GM23248 (cell line): Measurements from ENCODE around the gene RSF1. TPM values are rescaled to one million over a fixed set of nuclear protein-coding genes. Genes with fewer than 3 reads are reported as not detected.

Source experiments
- DNase-seq: peaks from one replicate; pipeline ENCODE4 v3.0.0-alpha.2; 2015
- H2AFZ ChIP-seq: fragments of 200-600 bp; sonication (generic); 2 replicates; pipeline ENCODE4 v1.6.1; 2016; ENCODE audit warnings: antibody characterized with exemption
- H3F3A ChIP-seq: fragments of 200-600 bp; sonication (generic); 2 replicates; pipeline ENCODE4 v1.6.1; 2016; ENCODE audit warnings: mild to moderate bottlenecking, antibody characterized with exemption, mixed run types; ENCODE audit not compliant: insufficient read depth
- H3K27ac ChIP-seq: fragments of 200-600 bp; sonication (generic); 2 replicates; pipeline ENCODE4 v1.5.1; 2016; ENCODE audit warnings: mild to moderate bottlenecking
- H3K27me3 ChIP-seq: fragments of 200-600 bp; sonication (generic); replicated peaks from 2 replicates; pipeline ENCODE4 v1.6.1; 2016; ENCODE audit warnings: mild to moderate bottlenecking; ENCODE audit not compliant: insufficient read depth
- H3K36me3 ChIP-seq: fragments of 200-600 bp; sonication (generic); 2 replicates; pipeline ENCODE4 v1.6.1; 2016; ENCODE audit warnings: low read depth, mild to moderate bottlenecking
- H3K4me1 ChIP-seq: fragments of 200-600 bp; sonication (generic); 2 replicates; pipeline ENCODE4 v1.6.1; 2016; ENCODE audit warnings: mild to moderate bottlenecking; ENCODE audit not compliant: insufficient read depth
- H3K4me2 ChIP-seq: fragments of 200-600 bp; sonication (generic); one replicate; pipeline ENCODE4 v1.6.1; 2016; ENCODE audit warnings: mild to moderate bottlenecking; ENCODE audit not compliant: unreplicated experiment
- H3K4me3 ChIP-seq: fragments of 200-600 bp; sonication (generic); 2 replicates; pipeline ENCODE4 v1.5.1; 2016; ENCODE audit warnings: mild to moderate bottlenecking
- H3K79me2 ChIP-seq: fragments of 200-600 bp; sonication (generic); 2 replicates; pipeline ENCODE4 v1.6.1; 2016; ENCODE audit warnings: mild to moderate bottlenecking; ENCODE audit not compliant: insufficient read depth
- H3K9ac ChIP-seq: fragments of 200-600 bp; sonication (generic); 2 replicates; pipeline ENCODE4 v1.6.1; 2016; ENCODE audit warnings: mild to moderate bottlenecking
- H3K9me2 ChIP-seq: fragments of 200-600 bp; sonication (generic); 2 replicates; pipeline ENCODE4 v1.6.1; 2016; ENCODE audit warnings: mixed run types, mild to moderate bottlenecking, moderate library complexity; ENCODE audit not compliant: insufficient read depth
- H3K9me3 ChIP-seq: fragments of 200-600 bp; sonication (generic); one replicate; pipeline ENCODE4 v1.6.1; 2017; ENCODE audit warnings: low read depth
- H4K20me1 ChIP-seq: fragments of 200-600 bp; sonication (generic); 2 replicates; pipeline ENCODE4 v1.6.0; 2016; ENCODE audit not compliant: insufficient read depth
- EZH2 ChIP-seq: fragments of 200-600 bp; sonication (generic); IDR thresholded peaks from 2 replicates; pipeline ENCODE4 v1.6.1; 2018; ENCODE audit warnings: antibody characterized with exemption, mild to moderate bottlenecking; ENCODE audit not compliant: insufficient read depth, poor library complexity, severe bottlenecking
- EZH2phosphoT487 ChIP-seq: fragments of 200-600 bp; sonication (generic); IDR thresholded peaks from 2 replicates; pipeline ENCODE4 v1.6.1; 2018; ENCODE audit warnings: antibody characterized with exemption, moderate library complexity, mild to moderate bottlenecking, low read depth; ENCODE audit not compliant: insufficient read depth
- WGBS, 2 experiments: methylation state at CpG; one replicate each; pipeline ENCODE4 v1.1.6; 2015 to 2017; ENCODE audit warnings: low lambda C conversion rate in 2 of 2, low coverage in 1 of 2; ENCODE audit errors: missing lambda C conversion rate in 2 of 2; 5-methylcytosine and 5-hydroxymethylcytosine counted together
- in situ Hi-C: fragments of 300-500 bp; cut with MboI; formaldehyde crosslinking; loops from 2 replicates; pipeline ENCODE4 v1.15.0; 2020
- polyA plus RNA-seq: library from polyadenylated mRNA; unstranded; fragments of >200 nt; fragmentation: Nextera tagmentation; extraction: Ambion mirVana; gene quantifications from 2 replicates; pipeline ENCODE4 v1.2.1, GENCODE V29; 2016
- total RNA-seq: library from RNA; depleted of rRNA; stranded (reverse); fragments of >200 nt; shearing (Covaris generic); gene quantifications from 2 replicates; pipeline ENCODE4 v1.2.3, GENCODE V29; 2014

Gene RSF1
- total and polyA plus RNA-seq, 2 experiments from 2014 or later = 39.0 to 48.2 TPM

- H3K36me3 ChIP-seq = no peaks in the 10 kb centered on the region
- H3K4me1 ChIP-seq = no peaks in the 10 kb centered on the region
- no peak overlapping the region for H2AFZ ChIP-seq
- H3K4me2 ChIP-seq = no peak overlapping the region
- TF ChIP-seq EZH2phosphoT487 (no peak), EZH2 (no peak)
- peaks cover 97% of the 10 kb centered on the region for H3K79me2 ChIP-seq
- no peak overlapping the region for H3K9ac ChIP-seq
- H3K9me2 ChIP-seq = no peaks in the 10 kb centered on the region
- H3K9me3 ChIP-seq = no peaks in the 10 kb centered on the region
- H3K27me3 ChIP-seq = no peaks in the 10 kb centered on the region
- H3K27ac ChIP-seq = no peak overlapping the region
- no peak overlapping the region for H3K4me3 ChIP-seq
- in situ Hi-C loops = no loop called here
- peak; percentile 40 for DNase-seq
- H3F3A ChIP-seq = no peaks in the 10 kb centered on the region
- H4K20me1 ChIP-seq = peaks cover 46% of the 10 kb centered on the region
Measured at GRCh38 chr11:77779935-77780334, 40.6 kb downstream of the RSF1 start.

DNA sequence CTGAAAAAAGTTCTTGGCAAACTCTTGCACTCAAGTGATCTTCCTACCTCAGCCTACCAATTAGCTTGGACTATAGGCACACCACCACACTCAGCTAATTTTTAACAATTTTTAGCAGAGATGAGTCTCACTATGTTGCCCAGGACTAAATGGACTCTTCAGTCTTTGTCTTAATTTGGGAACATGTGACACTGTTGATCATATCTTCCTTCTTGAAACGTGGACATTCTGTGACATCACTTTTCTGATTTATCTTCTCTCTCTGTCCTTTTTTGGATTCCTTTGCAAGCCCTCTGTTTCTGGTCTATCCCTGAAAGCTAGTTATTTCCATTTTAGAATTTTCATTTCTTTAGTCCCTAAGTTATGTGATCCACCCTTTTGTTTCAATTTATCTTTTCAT lies 42.0 kb downstream of the RSF1 start:
- Histone ChIP-seq H3K9ac (no peak overlapping the region), H3K9me2 (no peaks in the 10 kb centered on the region), H3K27me3 (no peaks in the 10 kb centered on the region), H3K4me1 (no peaks in the 10 kb centered on the region), H3K79me2 (peaks cover 97% of the 10 kb centered on the region), H3K36me3 (no peaks in the 10 kb centered on the region), H4K20me1 (peaks cover 45% of the 10 kb centered on the region), H3K4me2 (no peak overlapping the region), H3K27ac (no peak overlapping the region), H3K9me3 (no peaks in the 10 kb centered on the region), H3F3A (no peaks in the 10 kb centered on the region), H2AFZ (no peak overlapping the region), H3K4me3 (no peak overlapping the region)
- in situ Hi-C loops = no loop called here
- TF ChIP-seq EZH2 = no peak
- no peak for TF ChIP-seq EZH2phosphoT487
- 0 to 11% methylated on average over 1 of the region's 1 CpG for WGBS, 2 experiments
- DNase-seq = no peak

DNA sequence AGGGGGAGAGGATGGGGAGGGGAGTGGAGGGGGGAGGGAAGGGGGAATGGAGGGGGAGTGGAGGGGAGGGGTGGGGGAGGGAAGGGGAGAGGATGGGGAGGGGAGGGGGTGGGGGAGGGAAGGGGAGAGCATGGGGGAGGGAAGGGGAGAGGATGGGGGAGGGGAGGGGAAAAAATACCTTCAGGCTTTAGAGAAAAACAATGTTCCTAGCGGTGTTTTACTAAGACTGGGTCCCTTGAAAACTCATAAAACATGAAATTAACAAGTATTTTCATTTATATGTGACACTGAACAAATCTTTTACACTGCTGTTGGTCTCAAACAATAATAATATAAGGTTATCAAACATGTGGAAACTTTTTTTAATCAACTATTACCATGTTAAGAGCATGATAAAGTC lies 42.4 kb downstream of the RSF1 start:
- Histone ChIP-seq H3K36me3 (no peaks in the 10 kb centered on the region), H2AFZ (no peak overlapping the region), H3K27ac (no peak overlapping the region), H3F3A (no peaks in the 10 kb centered on the region), H3K4me2 (no peak overlapping the region), H3K4me1 (no peaks in the 10 kb centered on the region), H3K27me3 (no peaks in the 10 kb centered on the region), H3K79me2 (peaks cover 97% of the 10 kb centered on the region), H3K4me3 (no peak overlapping the region), H3K9ac (no peak overlapping the region), H3K9me3 (no peaks in the 10 kb centered on the region), H3K9me2 (no peaks in the 10 kb centered on the region), H4K20me1 (peaks cover 45% of the 10 kb centered on the region)
- in situ Hi-C loops = no loop called here
- TF ChIP-seq EZH2 (no peak), EZH2phosphoT487 (no peak)
- DNase-seq = no peak
- 100% methylated on average over 1 of the region's 1 CpG for WGBS, 2 experiments

DNA sequence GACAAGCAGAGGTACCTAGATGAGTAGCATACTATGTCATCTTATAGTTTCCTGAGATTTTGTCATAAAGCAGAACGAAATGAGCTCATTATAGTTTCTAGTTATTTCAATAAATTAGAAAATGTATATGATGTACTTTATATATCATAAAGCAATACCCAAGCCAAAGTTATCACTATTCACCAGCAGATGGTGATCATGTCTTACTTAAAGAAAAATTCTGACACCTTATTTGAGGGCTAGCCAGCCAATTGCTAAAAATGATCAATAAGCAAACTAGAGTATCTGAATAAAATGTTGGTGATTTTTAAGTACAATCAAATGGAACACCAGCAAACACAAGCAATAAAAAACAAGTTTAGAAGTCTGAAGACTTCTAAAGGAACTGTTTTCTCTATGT lies 44.1 kb downstream of the RSF1 start:
- peaks cover 97% of the 10 kb centered on the region for H3K79me2 ChIP-seq
- no peak overlapping the region for H3K4me2 ChIP-seq
- WGBS, 2 experiments = 71 to 94% methylated on average over 1 of the region's 1 CpG
- H3K9me3 ChIP-seq = no peaks in the 10 kb centered on the region
- no peaks in the 10 kb centered on the region for H3K9me2 ChIP-seq
- DNase-seq = peak; percentile 32
- 0 out of 2 replicates have a peak, but pooled peaks cover under 1% of the 10 kb centered on the region for H3K4me1 ChIP-seq
- H3K9ac ChIP-seq = no peak overlapping the region
- in situ Hi-C loops = no loop called here
- H3K4me3 ChIP-seq = no peak overlapping the region
- H3K27me3 ChIP-seq = no peaks in the 10 kb centered on the region
- H2AFZ ChIP-seq = no peak overlapping the region
- no peak overlapping the region for H3K27ac ChIP-seq
- TF ChIP-seq EZH2 (no peak), EZH2phosphoT487 (no peak)
- no peaks in the 10 kb centered on the region for H3K36me3 ChIP-seq
- no peaks in the 10 kb centered on the region for H3F3A ChIP-seq
- H4K20me1 ChIP-seq = peaks cover 41% of the 10 kb centered on the region; the same call in 1 of the 2 replicates

DNA sequence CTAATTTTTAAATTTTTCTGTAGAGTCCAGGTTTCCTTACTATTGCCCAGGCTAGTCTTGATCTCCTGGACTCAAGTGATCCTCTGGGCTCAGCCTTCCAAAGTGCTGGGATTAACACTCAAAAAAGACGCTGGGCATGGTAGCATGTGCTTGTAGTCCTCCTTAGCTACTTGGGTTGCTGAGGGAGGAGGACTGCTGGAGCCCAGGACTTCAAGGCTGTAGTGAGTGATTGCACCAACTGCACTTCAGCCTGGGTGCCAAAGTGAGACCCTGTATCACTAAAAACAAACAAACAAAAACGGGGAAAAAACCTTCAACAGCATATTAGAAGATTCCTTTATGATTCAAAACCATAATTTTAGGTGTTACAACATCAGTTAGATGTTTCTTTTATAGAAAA lies 44.6 kb downstream of the RSF1 start:
- Histone ChIP-seq H3K9ac (no peak overlapping the region), H3K9me3 (no peaks in the 10 kb centered on the region), H3K27me3 (no peaks in the 10 kb centered on the region), H3K4me2 (no peak overlapping the region), H2AFZ (no peak overlapping the region), H3K27ac (no peak overlapping the region), H3K9me2 (no peaks in the 10 kb centered on the region), H3K79me2 (peaks cover 97% of the 10 kb centered on the region), H3K4me1 (peaks cover 5% of the 10 kb centered on the region; the same call in 1 of the 2 replicates), H3K4me3 (no peak overlapping the region), H3K36me3 (no peaks in the 10 kb centered on the region), H3F3A (no peaks in the 10 kb centered on the region), H4K20me1 (peaks cover 41% of the 10 kb centered on the region; the same call in 1 of the 2 replicates)
- no peak for DNase-seq
- in situ Hi-C loops = no loop called here
- WGBS, 2 experiments = 58% methylated on average over 2 of the region's 2 CpGs
- no peak for TF ChIP-seq EZH2phosphoT487
- no peak for TF ChIP-seq EZH2
